CD4-positive, alpha-beta T cell treated with Interleukin-21 for 1 hour (primary cell): ENCODE measurements around the gene ADAD2.

ENCODE experiments used
- DNase-seq: peaks from one replicate; pipeline ENCODE4 v3.0.0-alpha.2; 2020

ADAD2 gene

GRCh38 chr16:84226026-84226425, 35.1 kb downstream of the ADAD2 start:
- no peak for DNase-seq

GRCh38 chr16:84227548-84227947, 36.6 kb downstream of the ADAD2 start:
- no peak for DNase-seq

GRCh38 chr16:84228256-84228838, 37.4 kb downstream of the ADAD2 start:
- no peak for DNase-seq

GRCh38 chr16:84229471-84229870, 38.5 kb downstream of the ADAD2 start:
- DNase-seq = no peak

GRCh38 chr16:84232060-84232459, 41.1 kb downstream of the ADAD2 start:
- no peak for DNase-seq

- no peak for DNase-seq
Observed at GRCh38 chr16:84232969-84233368, 42.0 kb downstream of the ADAD2 start.

GRCh38 chr16:84233748-84234147, 42.8 kb downstream of the ADAD2 start:
- no peak for DNase-seq

- no peak for DNase-seq
Observed at GRCh38 chr16:84234321-84235241, 43.6 kb downstream of the ADAD2 start.

- DNase-seq = no peak
Observed at GRCh38 chr16:84236671-84237070, 45.7 kb downstream of the ADAD2 start.

- no peak for DNase-seq
Observed at GRCh38 chr16:84237994-84238750, 47.2 kb downstream of the ADAD2 start.

GRCh38 chr16:84239141-84239769, 48.3 kb downstream of the ADAD2 start:
- DNase-seq = no peak

- DNase-seq = no peak
Observed at GRCh38 chr16:84239909-84240308, 49.0 kb downstream of the ADAD2 start, which contains the start of gene KCNG4. Gene KCNG4 (minus strand): TSS chr16:84240012. CDS start chr16:84237485, 2,527 bp downstream.

- DNase-seq = no peak
Observed at GRCh38 chr16:84240455-84240854, 49.5 kb downstream of the ADAD2 start.

GRCh38 chr16:84241778-84242177, 50.8 kb downstream of the ADAD2 start:
- no peak for DNase-seq

GRCh38 chr16:84242839-84243238, 51.9 kb downstream of the ADAD2 start:
- DNase-seq = no peak

GRCh38 chr16:84243732-84244131, 52.8 kb downstream of the ADAD2 start:
- no peak for DNase-seq

- no peak for DNase-seq
Observed at GRCh38 chr16:84244728-84245127, 53.8 kb downstream of the ADAD2 start.

- no peak for DNase-seq
Observed at GRCh38 chr16:84245956-84246678, 55.2 kb downstream of the ADAD2 start.

- DNase-seq = no peak
Observed at GRCh38 chr16:84246679-84247077, 55.7 kb downstream of the ADAD2 start.
